ENCODE measurements around the gene CDC42BPG. TPM values are rescaled to one million over a fixed set of nuclear protein-coding genes. Genes with fewer than 3 reads are reported as not detected.

CDC42BPG gene
- total and polyA plus RNA-seq, 8 donors, result 6.8 to 25.9 (median 9.0) TPM

GRCh38 chr11:64834031-64834722, 10.3 kb downstream of the CDC42BPG start:
- intact Hi-C loops (cut with DNase I), result no loop called here
- peaks cover 0 to 57% of the 10 kb centered on the region in 2 donors for H3K36me3 ChIP-seq
- no peak overlapping the region for H3K4me3 ChIP-seq
- DNase-seq (no peak), ATAC-seq (no peak)
- no peak overlapping the region for H3K27ac ChIP-seq
- no peaks in the 10 kb centered on the region for H3K4me1 ChIP-seq
- no peaks in the 10 kb centered on the region for H3K9me3 ChIP-seq
- TF ChIP-seq, protein P1, sequence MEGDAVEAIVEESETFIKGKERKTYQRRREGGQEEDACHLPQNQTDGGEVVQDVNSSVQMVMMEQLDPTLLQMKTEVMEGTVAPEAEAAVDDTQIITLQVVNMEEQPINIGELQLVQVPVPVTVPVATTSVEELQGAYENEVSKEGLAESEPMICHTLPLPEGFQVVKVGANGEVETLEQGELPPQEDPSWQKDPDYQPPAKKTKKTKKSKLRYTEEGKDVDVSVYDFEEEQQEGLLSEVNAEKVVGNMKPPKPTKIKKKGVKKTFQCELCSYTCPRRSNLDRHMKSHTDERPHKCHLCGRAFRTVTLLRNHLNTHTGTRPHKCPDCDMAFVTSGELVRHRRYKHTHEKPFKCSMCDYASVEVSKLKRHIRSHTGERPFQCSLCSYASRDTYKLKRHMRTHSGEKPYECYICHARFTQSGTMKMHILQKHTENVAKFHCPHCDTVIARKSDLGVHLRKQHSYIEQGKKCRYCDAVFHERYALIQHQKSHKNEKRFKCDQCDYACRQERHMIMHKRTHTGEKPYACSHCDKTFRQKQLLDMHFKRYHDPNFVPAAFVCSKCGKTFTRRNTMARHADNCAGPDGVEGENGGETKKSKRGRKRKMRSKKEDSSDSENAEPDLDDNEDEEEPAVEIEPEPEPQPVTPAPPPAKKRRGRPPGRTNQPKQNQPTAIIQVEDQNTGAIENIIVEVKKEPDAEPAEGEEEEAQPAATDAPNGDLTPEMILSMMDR (IDR thresholded peaks at IDR 0.05), result no peak
- H3K27me3 ChIP-seq, result no peaks in the 10 kb centered on the region

- ATAC-seq (no peak), DNase-seq (no peak)
- no peaks in the 10 kb centered on the region for H3K9me3 ChIP-seq
- no peaks in the 10 kb centered on the region for H3K27me3 ChIP-seq
- no peak overlapping the region for H3K4me3 ChIP-seq
- TF ChIP-seq, protein P1 (IDR thresholded peaks at IDR 0.05), result no peak
- peaks cover 0 to 55% of the 10 kb centered on the region in 2 donors for H3K36me3 ChIP-seq
- H3K4me1 ChIP-seq, result no peaks in the 10 kb centered on the region
- intact Hi-C loops (cut with DNase I), result no loop called here
- no peak overlapping the region for H3K27ac ChIP-seq
Observed at GRCh38 chr11:64833509-64833908, 10.9 kb downstream of the CDC42BPG start.

GRCh38 chr11:64833198-64833502, 11.3 kb downstream of the CDC42BPG start:
- TF ChIP-seq, protein P1 (IDR thresholded peaks at IDR 0.05), result no peak
- Histone ChIP-seq H3K27ac (no peak overlapping the region), H3K36me3 (peaks cover 0 to 51% of the 10 kb centered on the region in 2 donors), H3K4me3 (no peak overlapping the region), H3K27me3 (no peaks in the 10 kb centered on the region), H3K4me1 (no peaks in the 10 kb centered on the region), H3K9me3 (no peaks in the 10 kb centered on the region)
- DNase-seq (no peak), ATAC-seq (no peak)
- intact Hi-C loops (cut with DNase I), result no loop called here

DNA sequence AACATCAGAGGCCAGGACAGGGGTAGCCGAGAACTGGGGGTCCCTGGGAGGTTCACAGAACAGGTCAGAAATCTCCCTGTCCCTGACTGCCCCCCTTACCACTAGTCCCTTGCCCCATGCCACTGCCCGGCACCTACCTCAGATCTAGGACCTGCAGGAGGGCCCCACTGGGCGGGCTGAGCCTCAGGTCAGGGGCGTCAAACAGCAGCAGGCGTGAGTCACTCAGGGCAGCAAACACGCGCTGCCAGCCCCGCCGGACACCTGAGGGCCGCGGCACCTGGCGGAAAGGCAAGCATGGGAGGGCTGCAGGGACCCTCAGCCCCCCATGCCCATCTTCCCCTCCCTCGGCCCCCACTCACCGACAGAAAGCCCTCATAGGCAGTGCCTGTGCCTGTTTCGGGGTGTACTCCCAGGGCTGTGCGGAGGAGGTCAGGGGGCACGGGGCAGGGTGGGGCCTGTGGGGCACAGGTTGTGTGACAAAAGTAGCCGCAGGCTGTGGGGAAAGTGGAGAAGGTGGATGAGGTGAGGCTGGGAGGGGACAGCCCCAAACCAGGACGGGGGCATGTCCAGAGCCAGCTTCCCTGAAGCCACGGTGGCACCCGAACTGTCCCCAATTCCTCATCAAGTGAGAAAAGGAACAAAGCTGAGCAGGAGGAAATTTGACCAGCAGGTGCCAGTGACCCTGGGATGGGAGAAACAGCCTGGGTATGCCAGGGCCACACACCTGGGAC, 11.8 kb downstream of the CDC42BPG start:
- Histone ChIP-seq H3K9me3 (no peaks in the 10 kb centered on the region), H3K36me3 (peaks cover 0 to 49% of the 10 kb centered on the region in 2 donors), H3K27me3 (no peaks in the 10 kb centered on the region), H3K27ac (no peak overlapping the region), H3K4me1 (no peaks in the 10 kb centered on the region), H3K4me3 (no peak overlapping the region)
- intact Hi-C loops (cut with DNase I), result no loop called here
- DNase-seq (no peak), ATAC-seq (no peak)
- TF ChIP-seq, protein P1 (IDR thresholded peaks at IDR 0.05), result no peak

DNA sequence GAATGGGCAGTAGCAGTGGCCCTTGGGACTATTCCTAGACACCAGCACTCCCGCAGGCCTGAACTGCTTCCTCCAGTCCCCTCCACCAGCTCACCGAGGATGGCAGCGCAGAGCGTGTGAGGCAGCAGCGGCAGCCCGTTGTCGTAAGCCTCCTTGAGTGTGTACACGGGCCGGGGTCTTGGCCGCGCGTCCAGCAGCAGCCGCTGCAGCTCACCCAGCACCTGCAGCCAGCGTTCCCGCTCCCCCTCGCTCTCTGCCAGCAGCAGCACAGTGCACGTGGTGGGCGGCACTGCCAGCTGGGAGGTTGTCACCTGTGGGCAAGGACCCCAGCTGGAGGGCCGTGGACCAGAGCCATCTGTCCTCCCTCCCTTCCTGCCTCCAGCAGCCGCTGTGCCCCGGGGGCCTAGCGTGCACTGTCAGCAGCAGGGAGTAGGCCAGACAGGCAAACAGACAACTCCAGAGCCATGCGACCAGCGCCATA, 13.0 kb downstream of the CDC42BPG start:
- TF ChIP-seq, protein P1 (IDR thresholded peaks at IDR 0.05), result no peak
- ATAC-seq, result no peak
- intact Hi-C loops (cut with DNase I), result no loop called here

More for the DNA sequence above, 13.0 kb downstream of the CDC42BPG start:
- Histone ChIP-seq H3K4me3 (no peak overlapping the region), H3K27ac (no peak overlapping the region), H3K36me3 (peaks cover 0 to 60% of the 10 kb centered on the region in 2 donors), H3K9me3 (no peaks in the 10 kb centered on the region), H3K4me1 (no peaks in the 10 kb centered on the region), H3K27me3 (no peaks in the 10 kb centered on the region)
- DNase-seq, result no peak
